Measurements from ENCODE around the gene FAM83E. TPM values are rescaled to one million over a fixed set of nuclear protein-coding genes. Genes with fewer than 3 reads are reported as not detected.
"Not testable (repeated sequence)": the region's sequence is repeated elsewhere in the genome, so short reads cannot be mapped to it uniquely, and the experiment has no call there.

Gene FAM83E
- total RNA-seq, 1 experiment from 2014 or later, result 12.3 TPM

DNA sequence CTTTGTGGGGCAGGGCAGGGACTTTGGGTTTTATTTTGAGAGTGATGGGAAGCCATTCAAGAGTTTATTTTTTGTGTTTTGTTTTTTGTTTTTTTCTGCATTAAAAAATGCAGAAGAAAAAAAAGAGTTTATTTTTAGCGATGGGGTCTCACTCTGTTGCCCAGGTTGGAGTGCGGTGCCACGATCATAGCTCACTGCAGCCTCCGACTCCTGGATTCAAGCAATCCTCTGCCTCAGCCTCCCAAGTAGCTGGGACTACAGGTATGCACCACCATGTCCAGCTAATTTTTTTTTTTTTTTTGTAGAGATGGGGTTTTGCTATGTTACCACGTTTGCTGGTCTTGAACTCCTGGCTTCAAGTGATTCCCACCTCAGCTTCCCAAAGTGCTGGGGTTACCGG is 43.6 kb upstream of the FAM83E start:
- POLR2A ChIA-PET (ENCODE audit: unreplicated experiment), result interaction anchor here (0.5 kb wide), 1 partner anchor 62 kb away, joined by 3 read pairs; no protein-coding TSS in a partner anchor
- H3K79me2 ChIP-seq (ENCODE audit: low read depth), result no peaks in the 10 kb centered on the region
- peaks cover 14% of the 10 kb centered on the region for H3F3A ChIP-seq (ENCODE audit: insufficient read depth, low read depth)
- no peaks in the 10 kb centered on the region for H3K27me3 ChIP-seq (ENCODE audit: insufficient read depth, low read depth)
- CTCF ChIA-PET, result interaction anchor here (0.6 kb wide), 2 partner anchors 184 to 540 kb away, joined by 3 to 6 read pairs; no protein-coding TSS in a partner anchor
- H3K4me1 ChIP-seq (replicated peaks; ENCODE audit: insufficient read depth), result peaks cover 5% of the 10 kb centered on the region; the same call in 1 of the 2 replicates
- no peaks in the 10 kb centered on the region for H4K20me1 ChIP-seq (ENCODE audit: insufficient read depth)
- intact Hi-C loops (cut with micrococcal nuclease; ENCODE audit: unreplicated experiment), result no loop called here
- DNase-seq, result no peak
- no peak overlapping the region for H3K4me3 ChIP-seq
- no peaks in the 10 kb centered on the region for H3K9me3 ChIP-seq (ENCODE audit: insufficient read depth, low read depth)
- H3K36me3 ChIP-seq (ENCODE audit: low read depth), result no peaks in the 10 kb centered on the region
- H3K27ac ChIP-seq, result no peak overlapping the region
- H3K9me2 ChIP-seq (ENCODE audit: insufficient read depth), result no peaks in the 10 kb centered on the region
- H2AFZ ChIP-seq, result no peak overlapping the region
- no peak overlapping the region for H3K4me2 ChIP-seq
- TF ChIP-seq EZH2 (IDR thresholded peaks at IDR 0.05; ENCODE audit: low read depth), result no peak
- TF ChIP-seq, protein P1, sequence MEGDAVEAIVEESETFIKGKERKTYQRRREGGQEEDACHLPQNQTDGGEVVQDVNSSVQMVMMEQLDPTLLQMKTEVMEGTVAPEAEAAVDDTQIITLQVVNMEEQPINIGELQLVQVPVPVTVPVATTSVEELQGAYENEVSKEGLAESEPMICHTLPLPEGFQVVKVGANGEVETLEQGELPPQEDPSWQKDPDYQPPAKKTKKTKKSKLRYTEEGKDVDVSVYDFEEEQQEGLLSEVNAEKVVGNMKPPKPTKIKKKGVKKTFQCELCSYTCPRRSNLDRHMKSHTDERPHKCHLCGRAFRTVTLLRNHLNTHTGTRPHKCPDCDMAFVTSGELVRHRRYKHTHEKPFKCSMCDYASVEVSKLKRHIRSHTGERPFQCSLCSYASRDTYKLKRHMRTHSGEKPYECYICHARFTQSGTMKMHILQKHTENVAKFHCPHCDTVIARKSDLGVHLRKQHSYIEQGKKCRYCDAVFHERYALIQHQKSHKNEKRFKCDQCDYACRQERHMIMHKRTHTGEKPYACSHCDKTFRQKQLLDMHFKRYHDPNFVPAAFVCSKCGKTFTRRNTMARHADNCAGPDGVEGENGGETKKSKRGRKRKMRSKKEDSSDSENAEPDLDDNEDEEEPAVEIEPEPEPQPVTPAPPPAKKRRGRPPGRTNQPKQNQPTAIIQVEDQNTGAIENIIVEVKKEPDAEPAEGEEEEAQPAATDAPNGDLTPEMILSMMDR (conservative IDR thresholded peaks at IDR 0.05), result no peak
- BruUV-seq (replicated peaks), result no TSS peak

DNA sequence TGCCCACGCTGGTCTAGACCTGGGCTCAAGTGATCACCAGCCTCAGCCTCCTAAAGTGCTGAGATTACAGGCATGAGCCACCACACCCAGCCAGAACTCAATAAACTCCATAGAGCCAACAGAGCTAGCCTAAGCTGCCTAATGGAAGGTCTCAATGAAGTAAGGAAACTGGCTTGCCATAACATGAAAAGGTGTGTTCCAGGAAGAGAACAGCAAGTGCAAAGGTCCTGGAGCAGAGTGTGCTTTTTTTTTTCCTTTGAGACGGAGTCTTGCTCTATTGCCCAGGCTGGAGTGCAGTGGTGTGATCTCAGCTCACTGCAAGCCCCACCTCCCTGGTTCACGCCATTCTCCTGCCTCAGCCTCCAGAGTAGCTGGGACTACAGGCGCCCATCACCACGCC is 43.0 kb upstream of the FAM83E start:
- H3K4me2 ChIP-seq; BruUV-seq (replicated peaks); H3K9me3 ChIP-seq (ENCODE audit: insufficient read depth, low read depth); H2AFZ ChIP-seq; H4K20me1 ChIP-seq (ENCODE audit: insufficient read depth); H3K36me3 ChIP-seq (ENCODE audit: low read depth); H3K4me3 ChIP-seq; H3K79me2 ChIP-seq (ENCODE audit: low read depth); intact Hi-C loops (cut with micrococcal nuclease; ENCODE audit: unreplicated experiment); H3K4me1 ChIP-seq (replicated peaks; ENCODE audit: insufficient read depth); H3K27me3 ChIP-seq (ENCODE audit: insufficient read depth, low read depth); H3K27ac ChIP-seq; DNase-seq; H3K9me2 ChIP-seq (ENCODE audit: insufficient read depth): not testable (repeated sequence)
- POLR2A ChIA-PET (ENCODE audit: unreplicated experiment), result interaction anchor here (0.6 kb wide), 1 partner anchor 700 kb away, joined by 15 read pairs; no protein-coding TSS in a partner anchor
- CTCF ChIA-PET, result interaction anchor here (0.6 to 0.7 kb wide), 2 partner anchors 9 to 17 kb away, joined by 3 to 5 read pairs; no protein-coding TSS in a partner anchor
- peaks cover 14% of the 10 kb centered on the region for H3F3A ChIP-seq (ENCODE audit: insufficient read depth, low read depth)

DNA sequence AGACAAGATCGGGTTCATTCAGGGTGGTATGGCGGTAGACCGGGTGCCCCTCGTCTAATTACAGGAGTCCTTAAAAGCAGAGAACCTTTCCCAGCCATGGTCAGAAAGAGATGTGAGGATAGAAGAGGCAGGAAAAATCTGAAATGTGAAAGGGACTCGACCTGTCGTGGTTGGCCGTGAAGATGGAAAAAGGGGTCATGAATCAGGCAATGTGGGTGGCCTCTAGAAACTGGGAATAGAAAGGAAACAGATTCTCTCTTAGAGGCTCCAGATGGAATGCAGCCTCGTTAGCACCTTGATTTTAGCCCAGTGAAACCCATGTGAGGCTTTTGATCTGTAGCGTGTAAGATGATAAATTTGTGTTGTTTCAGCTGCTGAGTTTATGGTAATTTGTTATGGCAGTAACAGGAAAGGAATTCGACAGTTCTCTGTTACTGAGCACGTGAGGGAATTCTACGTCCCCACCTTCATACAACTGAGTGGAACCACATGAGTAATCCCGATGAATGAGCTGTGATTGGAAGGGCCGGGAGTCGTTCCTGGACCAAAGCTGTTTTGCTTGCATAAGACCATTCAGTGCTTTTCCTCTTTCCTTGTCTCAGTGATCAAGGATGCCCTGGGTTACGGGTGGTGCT is 42.1 kb upstream of the FAM83E start:
- peak in 1 of 2 experiments; percentile 70 for DNase-seq
- H3F3A ChIP-seq (ENCODE audit: insufficient read depth, low read depth), result peaks cover 18% of the 10 kb centered on the region
- no peak overlapping the region for H3K27ac ChIP-seq
- no peaks in the 10 kb centered on the region for H3K9me3 ChIP-seq (ENCODE audit: insufficient read depth, low read depth)
- intact Hi-C loops (cut with micrococcal nuclease; ENCODE audit: unreplicated experiment), result no loop called here
- no peaks in the 10 kb centered on the region for H3K36me3 ChIP-seq (ENCODE audit: low read depth)
- TF ChIP-seq, protein P1 (conservative IDR thresholded peaks at IDR 0.05), result no peak
- TF ChIP-seq EZH2 (IDR thresholded peaks at IDR 0.05; ENCODE audit: low read depth), result no peak
- H2AFZ ChIP-seq, result no peak overlapping the region
- peaks cover 10% of the 10 kb centered on the region; the same call in 1 of the 2 replicates for H3K4me1 ChIP-seq (replicated peaks; ENCODE audit: insufficient read depth)
- H3K4me2 ChIP-seq, result peak overlapping the region; percentile 8; the same call in 1 of the 2 replicates
- no TSS peak for BruUV-seq (replicated peaks)
- no peaks in the 10 kb centered on the region for H3K9me2 ChIP-seq (ENCODE audit: insufficient read depth)
- no peaks in the 10 kb centered on the region for H3K79me2 ChIP-seq (ENCODE audit: low read depth)
- H3K27me3 ChIP-seq (ENCODE audit: insufficient read depth, low read depth), result no peaks in the 10 kb centered on the region
- H4K20me1 ChIP-seq (ENCODE audit: insufficient read depth), result no peaks in the 10 kb centered on the region
- H3K4me3 ChIP-seq, result no peak overlapping the region
- POLR2A ChIA-PET (ENCODE audit: unreplicated experiment), result interaction anchor here (0.7 kb wide), 1 partner anchor 546 kb away, joined by 18 read pairs; the partner anchor contains the start of gene PLA2G4C
- CTCF ChIA-PET, result interaction anchor here (0.6 to 0.7 kb wide), 2 partner anchors 8 to 17 kb away, joined by 3 to 5 read pairs; no protein-coding TSS in a partner anchor

Data from PC-9 (cell line).